ENCODE data around the gene TRIM2. TPM values are rescaled to one million over a fixed set of nuclear protein-coding genes. Genes with fewer than 3 reads are reported as not detected.

The TRIM2 gene
- total and polyA plus RNA-seq, 2 of the 8 experiments (the other 6 are each of a cell fraction or from before 2014, with no cell fraction given), result 34.0 to 59.8 TPM

GRCh38 chr4:153274967-153275366 is 70.7 kb downstream of the TRIM2 start:
- WGBS, 2 experiments (ENCODE audit: extremely low coverage in 1 of 2, insufficient coverage in 1 of 2, insufficient read length in 1 of 2, insufficient replicate concordance in 2 of 2, low coverage in 1 of 2, low lambda C conversion rate in 2 of 2, missing lambda C conversion rate in 1 of 2), result 85% methylated on average over 2 of the region's 2 CpGs; no CpG with 5 or more reads in 1 of the 2 experiments
- CTCF ChIA-PET (ENCODE audit: partially characterized antibody), result interaction anchor here (0.7 to 1.4 kb wide), 3 partner anchors 42 to 133 kb away, joined by 3 to 5 read pairs (median 3); no protein-coding TSS in a partner anchor
- TF ChIP-seq SIX5 (IDR thresholded peaks at IDR 0.05; ENCODE audit: low read depth, low read length) (no peak), SUZ12 (IDR thresholded peaks at IDR 0.05; ENCODE audit: low read length) (no peak), YY1 (IDR thresholded peaks at IDR 0.05; ENCODE audit: low read depth, low read length) (no peak), RXRA (IDR thresholded peaks at IDR 0.05; ENCODE audit: insufficient read depth, low read depth, low read length) (no peak), CEBPB (IDR thresholded peaks at IDR 0.05; ENCODE audit: low read depth, low read length) (no peak), EZH2 (IDR thresholded peaks at IDR 0.05; ENCODE audit: low read depth, low read length, severe bottlenecking) (no peak), RNF2 (IDR thresholded peaks at IDR 0.05; ENCODE audit: borderline replicate concordance, low read depth, low read length, missing control alignments, poor library complexity, severe bottlenecking) (no peak), SIRT6 (IDR thresholded peaks at IDR 0.05; ENCODE audit: low read length) (no peak), TBP (IDR thresholded peaks at IDR 0.05; ENCODE audit: low read depth, low read length) (no peak), RAD21 (IDR thresholded peaks at IDR 0.05 in 1 of 2, conservative IDR thresholded peaks at IDR 0.05 in 1 of 2; ENCODE audit: low read depth in 2 of 2, low read length in 2 of 2) (no peak), ZNF274 (IDR thresholded peaks at IDR 0.05; ENCODE audit: borderline replicate concordance, extremely low read depth, low read length) (no peak), MAX (IDR thresholded peaks at IDR 0.05) (no peak), SP4 (IDR thresholded peaks at IDR 0.05; ENCODE audit: low read length) (no peak)

More at GRCh38 chr4:153274967-153275366, 70.7 kb downstream of the TRIM2 start:
- DNase-seq (ENCODE audit: low read depth in 1 of 2, low spot score in 2 of 2) (no peak), FAIRE-seq (no peak)
- Histone ChIP-seq H2BK5ac (ENCODE audit: low read depth, low read length) (no peak overlapping the region), H3K9me3 (ENCODE audit: insufficient read depth in 2 of 2, low read depth in 1 of 2, low read length in 1 of 2) (no peaks in the 10 kb centered on the region), H2BK20ac (ENCODE audit: low read length) (no peak overlapping the region), H3K4ac (replicated peaks; ENCODE audit: insufficient read length, low read depth, low read length) (no peak overlapping the region), H2BK12ac (ENCODE audit: low read depth, low read length) (peak overlapping the region; percentile 3; the same call in 1 of the 2 replicates), H3K56ac (replicated peaks; ENCODE audit: insufficient read length, low read depth, low read length) (no peak overlapping the region), H3K23ac (ENCODE audit: insufficient read length) (no peak overlapping the region), H3K27ac (ENCODE audit: low read depth, low read length) (no peak overlapping the region), H3K27me3 (replicated peaks in 1 of 4; ENCODE audit: control insufficient read depth in 3 of 4, extremely low read depth in 1 of 4, insufficient read depth in 3 of 4, low read length in 3 of 4) (no peaks in the 10 kb centered on the region), H3K4me3 (ENCODE audit: extremely low read depth in 1 of 4, insufficient read depth in 2 of 4, low read depth in 3 of 4, low read length in 4 of 4) (no peak overlapping the region), H3K4me2 (ENCODE audit: insufficient read depth in 1 of 2, low read depth in 2 of 2, low read length in 2 of 2) (no peak overlapping the region), H4K91ac (replicated peaks; ENCODE audit: insufficient read length, low read length) (no peak overlapping the region), H4K8ac (ENCODE audit: extremely low read depth, insufficient read depth, low read length) (no peak overlapping the region), H3K79me2 (ENCODE audit: control insufficient read depth in 1 of 2, insufficient read depth in 2 of 2, low read length in 2 of 2) (peaks cover 0 to 37% of the 10 kb centered on the region in 2 experiments; a peak in 2 of 4 replicates), H4K5ac (ENCODE audit: insufficient read length, low read depth, low read length) (no peak overlapping the region), H3K14ac (ENCODE audit: insufficient read length) (no peak overlapping the region), H4K20me1 (replicated peaks in 1 of 2; ENCODE audit: control insufficient read depth in 1 of 2, insufficient read depth in 2 of 2, low read length in 2 of 2) (peaks cover 0 to 5% of the 10 kb centered on the region in 2 experiments), H3K9ac (replicated peaks in 1 of 4; ENCODE audit: extremely low read depth in 1 of 4, low read depth in 3 of 4, low read length in 3 of 4) (no peak overlapping the region), H2BK15ac (ENCODE audit: low read length) (no peak overlapping the region), H3K18ac (ENCODE audit: extremely low read depth, low read length) (no peak overlapping the region), H3K79me1 (ENCODE audit: low read depth, low read length) (no peaks in the 10 kb centered on the region), H2BK120ac (replicated peaks; ENCODE audit: low read depth, low read length) (no peak overlapping the region), H3K23me2 (ENCODE audit: low read depth, low read length) (no peaks in the 10 kb centered on the region), H3K36me3 (ENCODE audit: control insufficient read depth in 2 of 4, insufficient read depth in 4 of 4, low read length in 3 of 4) (peaks cover 0 to 28% (median 6%) of the 10 kb centered on the region in 4 experiments; a peak in 4 of 8 replicates), H2AFZ (ENCODE audit: low read length) (no peak overlapping the region), H3K4me1 (replicated peaks in 1 of 4; ENCODE audit: control insufficient read depth in 3 of 4, insufficient read depth in 4 of 4, low read length in 3 of 4) (peaks cover 4 to 17% (median 9%) of the 10 kb centered on the region in 4 experiments; a peak in 6 of 7 replicates), H2AK5ac (ENCODE audit: low read depth, low read length) (no peak overlapping the region)
- POLR2A ChIA-PET (ENCODE audit: partially characterized antibody), result interaction anchor here (0.6 to 1.4 kb wide), 4 partner anchors 11 to 111 kb away, joined by 3 to 6 read pairs (median 4); no protein-coding TSS in a partner anchor
